ACC112 (cell line): ENCODE data around the gene ZC3H11A.

ENCODE experiments used
- H2AFZ ChIP-seq: fragments of 200-600 bp; sonication (generic); one replicate; pipeline ENCODE4 v1.6.0; 2017; ENCODE audit warnings: antibody characterized with exemption, low read length; ENCODE audit not compliant: unreplicated experiment
- H3K27ac ChIP-seq: fragments of 200-600 bp; sonication (generic); 2 replicates; pipeline ENCODE4 v1.5.1; 2014; ENCODE audit warnings: low read depth, mild to moderate bottlenecking, antibody characterized with exemption, low read length, moderate library complexity
- H3K27me3 ChIP-seq: fragments of 200-600 bp; sonication (generic); 2 replicates; pipeline ENCODE4 v1.6.1; 2014; ENCODE audit warnings: mild to moderate bottlenecking, antibody characterized with exemption, low read length, moderate library complexity, mixed read lengths; ENCODE audit not compliant: insufficient read depth
- H3K36me3 ChIP-seq: fragments of 200-600 bp; sonication (generic); 2 replicates; pipeline ENCODE4 v1.6.1; 2016; ENCODE audit warnings: mild to moderate bottlenecking, antibody characterized with exemption, low read length, moderate library complexity, mixed read lengths; ENCODE audit not compliant: insufficient read depth
- H3K4me1 ChIP-seq: fragments of 200-600 bp; sonication (generic); one replicate; pipeline ENCODE4 v1.6.1; 2016; ENCODE audit warnings: low read length, mixed read lengths; ENCODE audit not compliant: insufficient read depth, unreplicated experiment, control insufficient read depth
- H3K4me3 ChIP-seq: fragments of 200-600 bp; sonication (generic); 2 replicates; pipeline ENCODE4 v1.5.1; 2014; ENCODE audit warnings: mild to moderate bottlenecking, low read depth, low read length
- H3K79me2 ChIP-seq: fragments of 200-600 bp; sonication (generic); one replicate; pipeline ENCODE4 v1.6.0; 2016; ENCODE audit warnings: low read length; ENCODE audit not compliant: control insufficient read depth, unreplicated experiment, insufficient read depth

ZC3H11A gene

GRCh38 chr1:203840208-203840808 is 44.9 kb downstream of the ZC3H11A start:
- Histone ChIP-seq H3K4me3 (no peak overlapping the region), H3K27me3 (no peaks in the 10 kb centered on the region), H3K79me2 (peaks cover 7% of the 10 kb centered on the region), H3K36me3 (peaks cover 45% of the 10 kb centered on the region), H3K27ac (no peak overlapping the region), H3K4me1 (peaks cover 18% of the 10 kb centered on the region), H2AFZ (no peak overlapping the region)

GRCh38 chr1:203842559-203842876 is 47.1 kb downstream of the ZC3H11A start:
- H3K79me2 ChIP-seq, result peaks cover 5% of the 10 kb centered on the region
- peaks cover 18% of the 10 kb centered on the region for H3K4me1 ChIP-seq
- H3K27me3 ChIP-seq, result no peaks in the 10 kb centered on the region
- H2AFZ ChIP-seq, result no peak overlapping the region
- H3K4me3 ChIP-seq, result no peak overlapping the region
- no peak overlapping the region for H3K27ac ChIP-seq
- H3K36me3 ChIP-seq, result peaks cover 40% of the 10 kb centered on the region

GRCh38 chr1:203843435-203843834 is 48.0 kb downstream of the ZC3H11A start:
- no peak overlapping the region for H3K27ac ChIP-seq
- peaks cover 13% of the 10 kb centered on the region for H3K4me1 ChIP-seq
- no peak overlapping the region for H2AFZ ChIP-seq
- peaks cover 33% of the 10 kb centered on the region for H3K36me3 ChIP-seq
- H3K79me2 ChIP-seq, result peaks cover 5% of the 10 kb centered on the region
- no peak overlapping the region for H3K4me3 ChIP-seq
- no peaks in the 10 kb centered on the region for H3K27me3 ChIP-seq
